Bronchial epithelial cell (primary cell): ENCODE measurements around the gene ATP5IF1. TPM values are rescaled to one million over a fixed set of nuclear protein-coding genes. Genes with fewer than 3 reads are reported as not detected.

Experiments used
- DNase-seq: peaks from one replicate; pipeline ENCODE4 v3.0.0-alpha.2; 2010; ENCODE audit warnings: low read depth
- FAIRE-seq: peaks from 2 replicates; lab custom pipeline; 2011; peaks lifted over from hg19 to GRCh38; lab: Jason Lieb, UNC
- H3K27me3 ChIP-seq: 2 replicates; pipeline ENCODE4 v1.5.1; 2011; ENCODE audit warnings: low read length; ENCODE audit not compliant: control insufficient read depth, insufficient read depth
- H3K36me3 ChIP-seq: 2 replicates; pipeline ENCODE4 v1.5.1; 2011; ENCODE audit warnings: low read length; ENCODE audit not compliant: control insufficient read depth, insufficient read depth
- H3K4me3 ChIP-seq: 2 replicates; pipeline ENCODE4 v1.5.1; 2011; ENCODE audit warnings: mild to moderate bottlenecking, low read depth, low read length, control low read depth
- total RNA-seq: library from RNA; depleted of rRNA; stranded (reverse); fragments of >200 nt; gene quantifications from 2 replicates; pipeline ENCODE4 v1.2.1, GENCODE V29; 2014
- TF ChIP-seq, protein P1 (sequence below): IDR thresholded peaks from 2 replicates; pipeline ENCODE4 v1.5.1; 2011; ENCODE audit warnings: mild to moderate bottlenecking, moderate library complexity, low read length, control low read depth, inconsistent platforms; ENCODE audit not compliant: insufficient read depth, severe bottlenecking

Gene ATP5IF1
- total RNA-seq, 1 donor from 2014 or later, result 286 TPM

DNA sequence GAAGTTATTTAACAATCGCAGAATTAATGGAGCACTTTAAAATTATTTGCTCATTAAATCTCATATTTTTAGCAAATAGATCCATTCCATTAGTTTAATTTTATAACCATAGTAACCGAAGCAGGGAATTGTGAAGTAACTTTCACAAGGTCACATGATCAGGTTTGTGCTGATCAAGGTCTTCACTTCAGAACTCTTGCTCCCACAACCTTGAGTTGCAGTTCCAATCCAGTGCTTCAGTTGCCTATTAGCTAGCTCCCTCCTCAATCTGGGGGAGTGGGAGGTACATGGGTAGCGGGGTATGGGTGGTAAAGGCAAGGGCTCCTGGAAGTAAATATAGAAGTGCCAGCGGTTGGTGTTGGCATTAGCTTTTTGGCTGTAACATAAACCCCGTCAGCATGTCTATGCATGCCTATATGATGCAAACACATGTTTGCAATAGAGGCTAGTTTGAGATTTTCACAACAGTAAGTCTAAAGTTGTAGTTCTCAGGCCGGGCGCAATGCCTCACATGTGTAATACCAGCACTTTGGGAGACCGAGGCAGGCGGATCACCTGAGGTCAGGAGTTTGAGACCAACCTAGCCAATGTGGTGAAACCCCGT is 5.8 kb downstream of the ATP5IF1 start:
- no peak overlapping the region for H3K4me3 ChIP-seq
- no peak for FAIRE-seq
- H3K36me3 ChIP-seq, result no peaks in the 10 kb centered on the region
- H3K27me3 ChIP-seq, result no peaks in the 10 kb centered on the region
- TF ChIP-seq, protein P1, sequence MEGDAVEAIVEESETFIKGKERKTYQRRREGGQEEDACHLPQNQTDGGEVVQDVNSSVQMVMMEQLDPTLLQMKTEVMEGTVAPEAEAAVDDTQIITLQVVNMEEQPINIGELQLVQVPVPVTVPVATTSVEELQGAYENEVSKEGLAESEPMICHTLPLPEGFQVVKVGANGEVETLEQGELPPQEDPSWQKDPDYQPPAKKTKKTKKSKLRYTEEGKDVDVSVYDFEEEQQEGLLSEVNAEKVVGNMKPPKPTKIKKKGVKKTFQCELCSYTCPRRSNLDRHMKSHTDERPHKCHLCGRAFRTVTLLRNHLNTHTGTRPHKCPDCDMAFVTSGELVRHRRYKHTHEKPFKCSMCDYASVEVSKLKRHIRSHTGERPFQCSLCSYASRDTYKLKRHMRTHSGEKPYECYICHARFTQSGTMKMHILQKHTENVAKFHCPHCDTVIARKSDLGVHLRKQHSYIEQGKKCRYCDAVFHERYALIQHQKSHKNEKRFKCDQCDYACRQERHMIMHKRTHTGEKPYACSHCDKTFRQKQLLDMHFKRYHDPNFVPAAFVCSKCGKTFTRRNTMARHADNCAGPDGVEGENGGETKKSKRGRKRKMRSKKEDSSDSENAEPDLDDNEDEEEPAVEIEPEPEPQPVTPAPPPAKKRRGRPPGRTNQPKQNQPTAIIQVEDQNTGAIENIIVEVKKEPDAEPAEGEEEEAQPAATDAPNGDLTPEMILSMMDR, result no peak
- DNase-seq, result peak; percentile 95

DNA sequence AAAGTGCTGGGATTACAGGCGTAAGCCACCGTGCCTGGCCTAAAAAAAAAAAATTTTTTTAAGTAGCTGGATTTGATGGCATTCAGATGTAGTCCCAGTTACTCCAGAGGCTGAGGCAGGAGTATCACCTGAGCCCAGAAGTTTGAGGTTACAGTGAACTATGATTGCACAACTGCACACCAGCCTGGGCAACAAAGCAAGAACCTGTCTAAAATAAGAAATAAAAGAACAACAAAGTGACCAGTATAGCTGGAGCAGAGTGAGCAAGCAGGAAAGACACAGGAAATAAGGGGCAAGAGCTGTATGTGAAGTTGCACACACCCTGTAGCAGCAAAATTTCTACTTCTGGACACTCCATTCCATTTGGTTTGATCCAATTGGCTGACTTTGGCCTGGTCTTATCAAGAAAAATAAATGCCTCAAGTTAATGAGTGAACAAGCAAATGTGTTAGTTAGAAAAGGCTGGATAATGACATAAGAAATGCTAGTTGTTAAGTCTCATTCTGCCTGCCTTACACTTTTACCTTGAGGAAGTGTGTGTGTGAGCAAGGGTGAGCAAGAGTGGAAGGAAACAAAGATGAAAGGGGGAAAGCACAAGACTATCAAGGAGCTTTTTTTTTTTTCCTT is 7.9 kb downstream of the ATP5IF1 start:
- no peaks in the 10 kb centered on the region for H3K36me3 ChIP-seq
- TF ChIP-seq, protein P1, result no peak
- DNase-seq (peak; percentile 44), FAIRE-seq (no peak)
- no peaks in the 10 kb centered on the region for H3K27me3 ChIP-seq
- no peak overlapping the region for H3K4me3 ChIP-seq

DNA sequence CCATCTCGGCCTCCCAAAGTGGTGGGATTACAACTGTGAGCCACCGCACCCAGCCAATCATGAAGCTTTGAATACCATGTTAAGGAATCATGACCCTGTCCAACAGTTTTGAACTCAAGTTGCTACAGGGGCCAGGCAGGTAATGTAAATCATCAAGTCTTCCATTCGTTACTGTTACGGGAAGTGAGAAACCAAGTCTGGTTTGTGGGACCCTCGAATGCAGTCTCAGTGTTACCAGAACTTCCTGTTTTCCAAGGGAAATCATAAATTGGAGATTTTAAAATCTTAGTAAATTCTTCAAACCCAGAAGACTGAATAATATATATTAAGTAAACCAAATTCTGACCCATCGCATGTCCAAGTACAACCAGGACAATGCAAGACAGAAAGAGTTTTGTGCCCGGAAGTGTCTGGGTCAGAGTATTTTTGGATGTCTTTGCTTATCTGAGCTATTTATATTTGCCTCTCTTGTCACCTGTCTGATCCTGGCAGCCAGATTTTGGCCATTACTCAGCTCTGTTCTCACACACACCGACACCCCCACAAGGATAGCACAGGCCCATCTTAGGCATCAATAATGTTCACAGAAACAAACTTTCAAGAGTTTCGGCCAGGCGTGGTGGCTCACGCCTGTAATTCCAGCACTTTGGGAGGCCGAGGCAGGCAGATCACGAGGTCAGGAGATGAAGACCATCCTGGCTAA is 8.8 kb downstream of the ATP5IF1 start:
- DNase-seq, result no peak
- Histone ChIP-seq H3K36me3 (no peaks in the 10 kb centered on the region), H3K4me3 (no peak overlapping the region), H3K27me3 (no peaks in the 10 kb centered on the region)
- TF ChIP-seq, protein P1, result no peak
- no peak for FAIRE-seq

DNA sequence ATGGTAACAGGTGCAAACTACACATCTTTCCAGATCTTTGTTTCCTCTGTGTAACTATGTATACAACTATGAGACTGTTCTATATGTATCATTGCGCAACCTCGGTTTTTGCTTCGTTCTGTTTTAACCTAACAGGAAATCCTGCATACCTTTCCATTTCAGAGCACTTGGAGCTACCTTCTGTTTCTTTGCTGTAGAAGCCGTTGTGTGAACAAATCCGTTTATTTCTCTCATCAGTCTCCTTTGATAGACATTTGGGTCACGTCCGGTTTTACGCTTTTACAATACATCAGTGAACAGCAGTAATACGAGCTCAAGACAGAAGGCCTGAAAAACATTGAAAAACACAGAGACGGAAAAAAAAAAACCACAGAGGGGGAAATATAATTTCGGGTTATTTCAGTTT is 10.5 kb downstream of the ATP5IF1 start:
- DNase-seq (peak; percentile 93), FAIRE-seq (no peak)
- TF ChIP-seq, protein P1, result no peak
- Histone ChIP-seq H3K36me3 (no peaks in the 10 kb centered on the region), H3K4me3 (peak overlapping the region; percentile 48), H3K27me3 (no peaks in the 10 kb centered on the region)

DNA sequence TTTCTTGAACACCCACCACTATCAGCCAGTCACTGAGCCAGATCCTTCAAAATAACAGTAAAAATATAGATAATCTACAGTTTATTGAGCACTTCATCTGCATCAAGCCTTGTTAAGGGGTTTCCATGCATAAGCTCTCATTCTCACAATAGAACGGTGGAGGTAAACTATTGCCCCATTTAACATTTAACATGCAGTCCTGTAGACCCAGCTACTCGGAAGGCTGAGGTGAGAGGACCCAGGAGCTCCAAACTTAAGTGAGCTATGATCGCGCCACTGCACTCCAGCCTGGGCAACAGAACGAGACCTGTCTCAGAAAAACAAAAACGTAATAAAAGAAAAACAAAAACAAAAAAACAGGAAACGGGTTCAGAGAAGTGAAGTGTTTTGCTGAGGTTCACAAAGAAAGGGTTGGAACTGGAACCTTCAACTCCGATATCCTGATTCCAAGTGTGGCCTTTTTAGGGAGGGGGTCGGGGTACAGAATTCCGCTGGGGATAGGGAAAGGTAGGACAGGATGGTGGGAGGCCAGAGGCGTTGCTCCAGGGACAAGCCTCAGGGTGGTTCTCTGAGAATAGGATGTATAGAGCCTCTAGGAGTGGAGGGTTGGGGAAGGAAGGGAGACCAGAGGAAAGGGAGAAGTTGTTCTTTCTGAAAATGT is 11.8 kb downstream of the ATP5IF1 start:
- no peak for DNase-seq
- Histone ChIP-seq H3K27me3 (no peaks in the 10 kb centered on the region), H3K36me3 (no peaks in the 10 kb centered on the region), H3K4me3 (no peak overlapping the region)
- TF ChIP-seq, protein P1, result no peak
- no peak for FAIRE-seq
